Measurements from ENCODE around the gene L1CAM.

GRCh38 chrX:153935326-153935851 is 49.4 kb upstream of the L1CAM start:
- TF ChIP-seq CTCF (IDR thresholded peaks at IDR 0.05; ENCODE audit: low read depth, low read length) (no peak), EZH2phosphoT487 (IDR thresholded peaks at IDR 0.05; ENCODE audit: low read depth) (no peak)
